HG02943 (cell line): ENCODE measurements around the gene CRYGA.
"Not testable (repeated sequence)": the region's sequence is repeated elsewhere in the genome, so short reads cannot be mapped to it uniquely, and the experiment has no call there.

Source experiments
- ATAC-seq: cut with Tn5 transposase; IDR thresholded peaks from one replicate; pipeline ENCODE4 v1.9.1; 2021; ENCODE audit warnings: mild to moderate bottlenecking, low read depth, moderate library complexity; ENCODE audit not compliant: unreplicated experiment

Gene CRYGA

DNA sequence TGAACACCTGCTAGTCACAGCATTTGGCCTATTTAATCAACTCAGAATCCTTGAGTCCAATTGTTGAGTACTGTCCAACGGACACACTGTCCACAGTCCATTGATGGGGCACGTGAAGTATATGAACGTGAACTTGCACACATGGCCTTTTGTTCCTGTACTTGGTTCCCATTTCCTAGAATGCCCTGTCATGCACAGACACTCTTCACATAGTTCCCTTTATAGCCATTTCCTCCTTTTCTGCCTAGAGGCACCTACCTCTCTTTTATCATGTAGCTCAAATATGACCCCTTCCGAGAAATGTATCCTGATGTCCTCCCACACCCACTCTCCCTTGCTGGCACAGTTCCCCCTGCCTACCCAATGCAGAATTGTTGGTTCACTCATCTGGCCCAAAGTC lies 8.7 kb upstream of the CRYGA start:
- no peak for ATAC-seq

DNA sequence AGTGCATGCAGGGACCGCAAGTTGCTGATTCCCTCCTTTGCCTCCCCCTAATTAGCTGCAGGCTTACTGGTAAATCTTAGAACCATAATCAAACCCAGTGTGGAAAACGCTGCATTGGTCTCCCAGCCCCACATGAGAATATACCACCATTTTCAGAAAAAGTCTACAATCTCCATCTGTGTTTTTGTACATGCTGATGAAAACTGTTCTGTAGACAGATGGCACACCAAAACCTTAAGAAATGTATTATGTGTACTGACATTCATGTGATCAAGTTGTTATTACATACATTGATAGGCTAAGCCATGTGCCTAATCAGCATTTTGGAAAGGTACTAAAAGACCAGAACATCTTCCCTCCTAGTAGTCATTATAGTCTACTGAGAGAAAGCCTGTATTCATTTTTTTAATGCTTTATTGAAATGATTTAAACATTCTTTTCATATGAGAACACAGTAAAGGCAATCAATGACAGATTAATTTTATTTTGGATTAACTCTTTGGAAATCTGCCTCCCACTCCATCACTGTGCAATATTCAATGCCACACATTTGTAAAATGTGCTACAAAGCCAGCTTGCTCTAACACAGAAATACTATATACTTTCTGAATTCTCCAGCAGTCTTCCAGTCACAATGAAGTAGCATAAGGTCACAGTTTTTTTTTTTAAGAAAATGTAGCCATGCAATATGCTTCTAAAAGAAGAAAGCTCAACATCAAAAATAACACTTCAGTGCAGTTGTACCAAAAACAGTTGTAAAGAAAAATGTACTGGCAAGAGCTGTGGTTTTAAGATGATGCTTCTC lies 1.8 kb upstream of the CRYGA start:
- no peak for ATAC-seq

DNA sequence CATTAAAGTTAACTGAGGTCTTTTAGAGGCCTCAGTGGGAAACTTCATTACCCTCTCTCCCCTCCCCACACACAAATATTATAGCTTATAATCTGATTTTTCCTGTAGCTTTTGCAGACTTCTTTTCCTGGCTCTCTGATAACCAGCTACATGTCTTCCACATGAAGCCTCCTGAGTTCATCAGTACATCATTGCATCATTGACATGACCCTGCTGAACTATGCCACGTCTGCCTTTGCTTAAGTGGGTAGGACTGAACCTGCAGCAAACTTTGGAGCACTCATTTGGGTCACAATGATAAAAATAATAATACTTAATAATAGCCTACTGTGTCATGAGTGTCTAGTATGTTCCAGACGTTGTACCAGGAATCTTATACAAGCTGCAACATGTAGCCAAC lies 7.0 kb downstream of the CRYGA start:
- no peak for ATAC-seq

DNA sequence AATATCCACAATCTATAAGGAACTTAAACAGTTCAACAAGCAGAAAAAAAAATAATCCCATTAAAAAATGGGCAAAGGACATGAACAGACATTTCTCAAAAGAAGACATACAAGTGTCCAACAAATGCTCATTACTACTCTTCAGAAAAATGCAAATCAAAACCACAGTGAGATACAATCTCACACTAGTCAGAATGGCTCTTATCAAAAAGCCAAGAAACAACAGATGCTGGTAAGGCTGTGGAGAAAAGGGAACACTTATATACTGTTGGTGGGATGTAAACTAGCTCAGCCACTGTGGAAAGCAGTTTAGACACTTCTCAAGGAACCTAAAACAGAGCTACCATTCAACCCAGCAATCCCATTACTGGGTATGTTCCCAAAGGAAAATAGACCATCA lies 10.2 kb downstream of the CRYGA start:
- no peak for ATAC-seq

DNA sequence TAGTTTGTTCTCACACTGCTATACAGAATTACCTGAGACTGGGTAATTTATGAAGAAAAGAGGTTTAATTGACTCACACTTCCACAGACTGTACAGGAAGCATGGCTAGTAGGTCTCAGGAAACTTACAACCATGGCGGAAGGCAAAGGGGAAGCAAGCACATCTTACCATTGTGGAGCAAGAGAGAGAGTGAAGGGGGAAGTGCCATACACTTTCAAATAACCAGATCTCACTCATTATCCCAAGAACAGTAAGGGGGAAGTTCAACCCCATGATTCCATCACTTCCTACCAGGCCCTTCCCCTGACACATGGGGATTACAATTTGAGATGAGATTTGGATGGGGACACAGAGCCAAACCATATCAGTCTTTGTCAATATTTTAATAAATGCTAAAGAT lies 12.4 kb downstream of the CRYGA start:
- no peak for ATAC-seq

DNA sequence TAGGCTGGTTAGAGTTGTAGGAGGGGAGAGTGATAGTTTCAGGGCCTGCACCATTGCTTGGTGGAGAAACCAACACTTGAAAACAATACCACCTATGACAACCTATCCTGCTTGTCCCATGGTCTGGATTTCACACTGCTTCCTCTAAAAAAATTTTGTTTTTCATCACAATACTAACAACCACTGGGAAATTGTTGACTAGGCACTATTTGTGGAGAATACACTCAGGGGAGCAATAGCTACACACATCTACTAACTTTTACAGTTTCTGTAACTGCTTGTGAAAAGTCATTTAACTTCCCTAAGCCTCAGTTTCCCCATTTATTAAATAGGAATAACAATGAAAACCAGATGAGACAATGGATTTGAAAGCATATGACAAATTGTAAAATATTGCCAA lies 13.3 kb downstream of the CRYGA start:
- no peak for ATAC-seq

DNA sequence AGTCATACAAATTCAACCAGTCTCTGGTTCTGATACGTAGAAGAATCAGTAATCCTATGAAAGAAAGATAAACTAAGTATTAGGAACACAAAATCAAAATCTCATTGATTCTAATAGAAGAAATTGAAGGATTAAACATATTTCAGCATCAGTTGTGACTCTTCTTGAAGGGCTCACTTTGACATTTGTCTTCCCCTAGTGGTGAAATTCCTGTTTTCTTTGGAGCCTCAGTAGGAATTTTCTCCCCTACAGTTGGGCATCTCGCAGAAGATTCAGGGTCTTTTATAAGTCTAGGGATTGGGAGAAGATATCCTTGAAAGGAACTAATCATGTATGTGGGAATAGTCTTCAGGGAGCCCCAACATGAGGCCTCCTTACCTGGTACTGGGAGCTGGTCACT lies 14.6 kb downstream of the CRYGA start:
- no peak for ATAC-seq

DNA sequence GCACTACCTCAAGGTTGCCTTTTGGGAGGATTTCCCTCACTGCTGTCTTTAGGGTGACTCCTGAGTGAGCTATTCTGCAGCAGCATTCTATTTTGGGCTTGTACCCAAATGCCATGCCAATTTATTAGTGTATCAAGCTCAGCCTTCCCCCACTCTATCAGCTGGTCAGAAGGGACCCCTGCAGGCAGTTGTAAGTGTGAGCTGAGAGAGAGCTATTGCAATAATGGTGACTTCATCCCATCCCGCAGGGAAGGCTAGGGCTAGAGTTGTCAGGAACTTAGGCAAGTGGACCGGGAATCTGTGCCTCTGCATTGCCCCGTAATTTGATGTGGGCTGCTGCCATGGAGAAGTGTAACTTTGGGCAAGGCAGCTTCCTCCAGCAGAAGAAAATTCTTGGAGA lies 15.6 kb downstream of the CRYGA start:
- ATAC-seq: no peak

DNA sequence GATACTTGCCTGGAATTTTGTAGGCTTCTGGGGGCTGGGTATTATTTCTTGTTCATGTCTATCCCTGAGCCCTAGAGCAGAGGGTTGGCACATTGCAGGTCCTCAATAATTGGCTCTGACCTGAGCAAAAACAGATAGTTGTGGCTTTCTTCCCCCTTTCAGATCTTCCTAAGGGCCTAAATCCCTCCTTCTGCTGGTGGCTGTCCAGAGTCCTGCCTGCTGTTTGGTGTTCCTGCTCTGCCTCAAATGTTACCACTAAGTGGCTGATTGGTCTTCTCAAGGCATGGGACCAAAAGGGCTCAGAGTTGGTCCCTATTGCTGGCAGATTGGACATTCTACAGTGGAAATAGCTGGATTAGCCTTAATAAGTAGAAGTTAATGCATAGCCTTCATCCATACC lies 16.4 kb downstream of the CRYGA start:
- ATAC-seq: no peak

DNA sequence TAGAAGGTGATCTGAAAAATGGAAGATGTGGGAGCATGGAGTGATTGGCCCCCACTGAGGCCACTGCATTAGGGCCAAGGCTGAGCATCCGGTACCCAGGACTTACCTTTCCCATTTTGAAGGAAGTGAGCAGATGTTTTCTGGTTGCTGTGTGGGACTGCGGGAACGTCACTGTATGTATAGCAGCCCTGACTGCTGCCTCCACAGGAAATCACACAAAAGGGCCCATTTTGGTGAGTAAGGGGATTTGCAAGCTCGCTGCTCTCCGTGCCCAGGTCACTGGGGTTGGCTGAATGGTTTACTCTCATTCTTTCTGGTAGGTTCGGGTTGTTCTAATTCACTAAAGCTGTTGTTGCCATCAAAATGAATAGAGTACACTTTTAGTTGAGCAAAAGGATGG lies 17.4 kb downstream of the CRYGA start, which contains the start of gene CRYGB:
Gene CRYGB, minus strand, starts transcription at position 153 of the 400 bp plus-strand sequence. Its CDS starts 38 bp downstream, at position 115.
- no peak for ATAC-seq

DNA sequence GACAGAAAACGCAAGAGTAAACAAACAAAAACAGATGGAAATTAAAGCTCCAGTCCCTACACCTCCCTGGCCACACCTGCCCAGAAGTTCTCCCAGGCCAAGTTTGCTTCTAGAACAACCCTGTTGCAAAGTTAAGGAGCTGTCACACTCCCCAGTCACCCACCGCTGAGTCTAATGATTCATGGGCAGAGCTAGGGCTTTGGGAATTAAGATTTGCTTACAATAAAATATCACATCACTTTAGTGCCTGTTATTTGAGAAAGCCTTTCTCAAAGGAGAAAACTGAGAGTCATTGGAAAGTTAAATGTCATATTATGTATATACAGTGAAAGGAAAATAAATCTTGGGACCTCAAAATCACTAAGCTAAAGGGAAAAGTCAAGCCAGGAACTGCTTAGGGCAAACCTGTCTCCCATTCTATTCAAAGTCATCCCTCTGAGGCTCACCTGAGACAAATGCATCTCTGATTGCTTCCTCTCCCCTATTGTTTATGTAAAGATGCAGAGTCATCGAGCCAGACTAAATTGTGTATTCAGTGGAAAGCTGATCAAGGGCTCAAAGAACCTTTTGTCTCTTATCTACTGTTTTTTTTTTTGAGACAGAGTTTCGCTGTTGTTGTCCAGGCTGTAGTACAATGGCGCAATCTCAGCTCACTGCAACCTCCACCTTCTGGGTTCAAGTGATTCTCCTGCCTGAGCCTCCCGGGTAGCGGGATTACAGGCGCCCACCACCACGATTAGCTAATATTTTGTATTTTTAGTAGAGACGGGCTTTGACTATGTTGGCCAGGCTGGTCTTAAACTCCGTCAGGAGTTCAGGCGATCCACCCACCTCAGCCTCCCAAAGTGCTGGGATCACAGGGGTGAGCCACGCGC lies 20.2 kb downstream of the CRYGA start:
- ATAC-seq: no peak

DNA sequence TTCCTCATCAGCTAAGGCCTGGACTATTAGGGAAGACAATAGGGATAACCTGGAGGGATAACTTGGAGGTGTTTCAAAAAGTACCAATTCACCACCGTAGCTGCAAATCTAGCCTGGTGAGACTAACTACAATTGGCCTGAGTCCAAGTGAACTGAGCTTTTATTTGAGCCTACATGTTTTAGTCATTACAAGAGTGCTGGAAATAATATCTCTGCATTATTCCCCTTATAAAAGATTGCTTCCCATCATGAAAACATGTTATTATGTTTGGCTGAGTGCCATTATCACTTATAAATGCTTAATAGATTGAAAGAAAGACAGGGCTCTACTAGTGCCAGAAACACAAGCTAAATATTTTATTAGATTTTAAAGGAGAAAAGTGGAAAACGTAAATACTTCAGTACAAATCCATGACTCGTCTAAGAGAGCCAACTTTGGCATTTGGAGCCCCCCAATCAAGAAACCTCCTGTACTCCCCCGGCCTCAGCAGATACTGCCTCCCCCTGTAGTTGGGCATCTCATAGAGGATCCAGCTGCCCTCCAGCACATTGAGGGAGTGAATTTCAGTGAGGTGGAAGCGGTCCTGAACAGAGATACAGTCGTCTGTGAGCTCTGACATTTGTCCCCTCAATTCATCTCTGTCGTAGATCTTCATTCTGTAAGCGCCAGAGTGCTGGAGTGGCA lies 21.0 kb downstream of the CRYGA start:
- ATAC-seq: no peak

DNA sequence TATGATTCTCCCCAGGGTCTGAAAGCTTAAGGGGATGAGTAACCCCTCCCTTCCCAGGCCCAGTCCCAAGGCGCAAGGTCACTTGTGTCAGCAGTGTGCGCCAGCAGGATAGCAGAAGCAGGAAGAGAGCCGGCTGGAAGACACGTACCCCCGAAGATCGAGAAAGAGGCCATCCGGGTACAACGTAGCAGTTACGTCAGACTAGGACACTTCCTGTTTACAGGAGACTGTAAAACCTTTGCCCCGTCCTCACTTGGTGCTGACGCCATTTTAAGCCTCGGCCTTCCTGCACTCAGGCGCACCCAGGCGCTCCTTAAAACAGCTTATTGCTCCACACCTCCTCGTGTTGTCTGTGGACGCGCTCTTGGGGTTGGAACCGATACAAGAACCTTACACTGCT lies 23.9 kb downstream of the CRYGA start:
- no peak for ATAC-seq

DNA sequence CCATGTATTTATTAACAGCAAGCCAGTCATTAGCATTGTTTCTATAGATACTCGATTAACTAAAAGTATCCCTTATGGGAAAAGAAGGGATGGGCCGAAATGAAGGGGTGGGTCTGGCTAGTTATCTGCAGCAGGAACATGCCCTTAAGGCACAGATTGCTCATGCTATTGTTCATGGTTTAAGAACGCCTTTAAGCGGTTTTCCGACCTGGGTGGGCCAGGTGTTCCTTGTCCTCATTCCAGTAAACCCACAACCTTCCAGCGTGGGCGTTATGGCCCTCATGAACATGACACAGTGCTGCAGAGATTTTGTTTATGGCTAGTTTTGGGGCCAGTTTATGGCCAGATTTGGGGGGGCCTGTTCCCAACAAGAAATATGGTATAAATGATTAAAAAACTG lies 25.1 kb downstream of the CRYGA start:
- not testable (repeated sequence) for ATAC-seq

DNA sequence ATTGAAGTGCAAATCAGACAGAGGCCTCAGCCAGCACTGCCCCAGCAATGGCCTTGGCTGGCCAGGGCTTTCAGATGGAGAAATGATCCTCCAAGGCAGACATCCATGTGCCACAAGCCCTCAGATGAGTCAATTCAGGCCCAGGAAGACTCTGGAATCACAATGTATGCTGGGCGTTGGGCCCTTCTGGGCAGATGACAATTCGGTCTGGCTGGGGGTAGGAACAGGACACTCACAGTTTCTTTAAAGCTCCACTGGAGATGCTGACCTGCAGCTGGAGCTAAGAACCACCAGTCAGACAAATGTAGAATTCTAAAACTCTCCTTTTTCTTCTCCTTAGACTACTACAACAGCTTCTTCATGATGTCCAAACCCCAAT lies 26.7 kb downstream of the CRYGA start:
- ATAC-seq: no peak

DNA sequence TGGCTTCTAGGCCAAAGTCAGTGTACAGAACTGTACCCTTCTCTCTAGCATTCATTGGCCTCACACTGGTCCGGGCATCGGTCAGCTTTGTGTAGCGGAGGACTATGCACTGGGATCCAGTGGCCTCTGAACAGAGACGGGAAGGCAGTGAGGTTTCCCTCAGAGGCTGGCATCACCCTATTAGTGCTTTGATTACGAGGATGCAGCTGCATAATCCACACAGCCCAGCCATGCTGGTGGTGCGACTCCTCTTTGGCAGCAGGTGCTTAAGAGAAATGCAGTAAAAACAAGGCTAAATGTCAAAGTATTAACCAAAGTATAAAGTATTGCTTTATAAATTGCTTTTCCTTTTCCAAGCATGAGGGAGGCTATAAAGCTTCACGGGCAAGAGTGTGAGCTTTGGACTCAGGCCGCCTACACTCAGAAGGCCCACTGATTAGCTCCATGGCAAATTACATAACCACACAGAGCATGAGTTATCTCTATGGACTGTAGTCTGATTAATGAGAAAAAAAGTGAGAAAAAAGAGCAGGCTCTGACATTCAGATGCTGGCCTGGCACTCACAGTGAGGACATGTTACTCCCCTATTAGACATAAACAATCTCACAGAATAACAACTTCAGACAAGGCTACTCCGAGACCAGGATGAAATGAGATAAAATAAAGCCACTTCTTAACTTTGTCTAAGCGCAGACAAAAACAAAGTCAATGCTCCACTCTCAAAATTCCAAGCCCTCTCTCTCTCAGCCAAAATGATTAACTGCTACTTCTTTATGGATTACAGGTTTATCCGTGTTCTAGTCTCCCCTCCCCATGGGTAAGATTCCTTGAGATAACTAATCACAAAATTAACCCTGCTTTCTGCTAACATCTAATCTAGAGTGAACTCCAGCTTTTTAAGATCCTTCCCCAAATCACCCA lies 27.3 kb downstream of the CRYGA start:
- no peak for ATAC-seq

DNA sequence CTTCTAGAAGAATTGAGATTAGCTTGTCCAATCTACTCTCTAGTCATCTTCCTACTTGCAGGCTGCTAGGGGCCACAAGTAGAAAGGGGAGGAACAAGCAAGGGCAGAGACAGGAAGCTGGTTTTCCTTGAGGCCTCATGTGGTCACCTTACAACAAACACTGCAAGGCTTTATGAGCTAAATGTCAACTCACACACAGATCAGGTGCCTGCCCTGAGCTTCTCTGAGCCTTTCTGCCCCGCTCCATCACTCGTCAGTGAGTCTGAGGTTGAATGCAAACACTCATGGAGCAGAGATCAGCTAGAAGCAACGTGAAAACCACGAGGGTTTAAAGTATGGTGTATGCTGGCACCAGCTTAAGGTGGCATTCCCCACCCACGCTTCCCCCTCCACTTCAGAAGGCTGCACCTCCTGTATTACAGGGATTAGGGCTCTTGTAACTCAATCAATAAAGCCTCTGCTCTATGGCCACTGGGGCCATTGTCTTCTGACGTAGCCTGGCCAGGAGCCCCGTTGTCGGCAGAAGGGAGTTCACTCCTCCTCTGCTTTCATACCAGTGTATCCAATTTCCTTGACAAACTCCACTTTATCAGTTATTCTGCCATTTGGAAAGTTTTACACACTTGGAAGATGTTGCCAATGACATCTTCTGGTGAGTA lies 28.3 kb downstream of the CRYGA start:
- ATAC-seq: no peak

DNA sequence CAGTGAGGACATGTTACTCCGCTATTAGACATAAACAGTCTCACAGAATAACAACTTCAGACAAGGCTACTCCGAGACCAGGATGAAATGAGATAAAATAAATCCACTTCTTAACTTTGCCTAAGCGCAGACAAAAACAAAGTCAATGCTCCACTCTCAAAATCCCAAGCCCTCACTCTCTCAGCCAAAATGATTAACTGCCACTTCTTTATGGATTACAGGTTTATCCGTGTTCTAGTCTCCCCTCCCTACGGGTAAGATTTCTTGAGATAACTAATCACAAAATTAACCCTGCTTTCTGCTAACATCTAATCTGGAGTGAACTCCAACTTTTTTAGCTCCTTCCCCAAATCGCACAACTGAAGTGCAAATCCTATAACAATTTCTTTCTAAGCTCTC lies 32.7 kb downstream of the CRYGA start:
- no peak for ATAC-seq
